ENCODE data around the gene ACSS2. TPM values are rescaled to one million over a fixed set of nuclear protein-coding genes. Genes with fewer than 3 reads are reported as not detected.

Gene ACSS2
- total RNA-seq, 1 donor from 2014 or later = 25.0 TPM

GRCh38 chr20:34861386-34862084 is 14.9 kb upstream of the ACSS2 start:
- H3K36me3 Mint-ChIP-seq = peaks cover 22% of the 10 kb centered on the region
- no peak overlapping the region for H3K27ac Mint-ChIP-seq
- Histone ChIP-seq H3F3A (ENCODE audit: low read depth) (no peaks in the 10 kb centered on the region), H3K27ac (no peak overlapping the region), H3K9me3 (ENCODE audit: low read depth) (no peaks in the 10 kb centered on the region), H3K9ac (no peak overlapping the region), H4K20me1 (ENCODE audit: low read depth) (no peaks in the 10 kb centered on the region), H3K27me3 (no peaks in the 10 kb centered on the region), H3K4me3 (no peak overlapping the region), H3K4me2 (no peak overlapping the region), H3K79me2 (ENCODE audit: low read depth) (no peaks in the 10 kb centered on the region), H3K4me1 (no peaks in the 10 kb centered on the region), H2AFZ (replicated peaks) (no peak overlapping the region), H3K36me3 (no peaks in the 10 kb centered on the region)
- H3K4me3 Mint-ChIP-seq = no peak overlapping the region
- no peaks in the 10 kb centered on the region for H3K4me1 Mint-ChIP-seq
- no peaks in the 10 kb centered on the region for H3K9me3 Mint-ChIP-seq
- no peak for TF ChIP-seq CTCF (IDR thresholded peaks at IDR 0.05)
- TF ChIP-seq EZH2phosphoT487 (IDR thresholded peaks at IDR 0.05) = no peak
- TF ChIP-seq EZH2 (IDR thresholded peaks at IDR 0.05) = no peak
- no peak for DNase-seq (ENCODE audit: low spot score)
- H3K27me3 Mint-ChIP-seq (ENCODE audit: insufficient read depth, low read depth) = no peaks in the 10 kb centered on the region

GRCh38 chr20:34862724-34863123 is 13.7 kb upstream of the ACSS2 start:
- H3K4me3 Mint-ChIP-seq = no peak overlapping the region
- no peaks in the 10 kb centered on the region for H3K4me1 Mint-ChIP-seq
- Histone ChIP-seq H3K4me2 (no peak overlapping the region), H3K4me3 (no peak overlapping the region), H3K9me3 (ENCODE audit: low read depth) (no peaks in the 10 kb centered on the region), H3K36me3 (no peaks in the 10 kb centered on the region), H3K27ac (no peak overlapping the region), H3K9ac (no peak overlapping the region), H3K27me3 (no peaks in the 10 kb centered on the region), H3K79me2 (ENCODE audit: low read depth) (no peaks in the 10 kb centered on the region), H3F3A (ENCODE audit: low read depth) (no peaks in the 10 kb centered on the region), H3K4me1 (no peaks in the 10 kb centered on the region), H2AFZ (replicated peaks) (no peak overlapping the region), H4K20me1 (ENCODE audit: low read depth) (no peaks in the 10 kb centered on the region)
- no peaks in the 10 kb centered on the region for H3K9me3 Mint-ChIP-seq
- DNase-seq (ENCODE audit: low spot score) = no peak
- H3K27ac Mint-ChIP-seq = peak overlapping the region; percentile 40
- TF ChIP-seq CTCF (IDR thresholded peaks at IDR 0.05) (no peak), EZH2 (IDR thresholded peaks at IDR 0.05) (no peak), EZH2phosphoT487 (IDR thresholded peaks at IDR 0.05) (no peak)
- no peaks in the 10 kb centered on the region for H3K27me3 Mint-ChIP-seq (ENCODE audit: insufficient read depth, low read depth)
- peaks cover 19% of the 10 kb centered on the region for H3K36me3 Mint-ChIP-seq

- H3K4me2 ChIP-seq = no peak overlapping the region
- H3F3A ChIP-seq (ENCODE audit: low read depth) = no peaks in the 10 kb centered on the region
- no peaks in the 10 kb centered on the region for H4K20me1 ChIP-seq (ENCODE audit: low read depth)
- H3K9me3 Mint-ChIP-seq = no peaks in the 10 kb centered on the region
- H3K4me3 Mint-ChIP-seq = no peak overlapping the region
- H2AFZ ChIP-seq (replicated peaks) = no peak overlapping the region
- peaks cover 16% of the 10 kb centered on the region for H3K36me3 Mint-ChIP-seq
- no peaks in the 10 kb centered on the region for H3K27me3 Mint-ChIP-seq (ENCODE audit: insufficient read depth, low read depth)
- H3K9me3 ChIP-seq (ENCODE audit: low read depth) = no peaks in the 10 kb centered on the region
- no peak overlapping the region for H3K27ac Mint-ChIP-seq
- H3K27ac ChIP-seq = no peak overlapping the region
- H3K27me3 ChIP-seq = no peaks in the 10 kb centered on the region
- H3K79me2 ChIP-seq (ENCODE audit: low read depth) = no peaks in the 10 kb centered on the region
- no peaks in the 10 kb centered on the region for H3K36me3 ChIP-seq
- DNase-seq (ENCODE audit: low spot score) = no peak
- no peaks in the 10 kb centered on the region for H3K4me1 Mint-ChIP-seq
- H3K4me3 ChIP-seq = no peak overlapping the region
- H3K9ac ChIP-seq = no peak overlapping the region
- H3K4me1 ChIP-seq = no peaks in the 10 kb centered on the region
- no peak for TF ChIP-seq CTCF (IDR thresholded peaks at IDR 0.05)
- no peak for TF ChIP-seq EZH2 (IDR thresholded peaks at IDR 0.05)
- TF ChIP-seq EZH2phosphoT487 (IDR thresholded peaks at IDR 0.05) = no peak
These were observed 12.9 kb upstream of the ACSS2 start for GRCh38 chr20:34863421-34863965.
